Kidney epithelial cell (primary cell): Measurements from ENCODE around the gene STK36. TPM values are rescaled to one million over a fixed set of nuclear protein-coding genes. Genes with fewer than 3 reads are reported as not detected.

Experiments used
- DNase-seq: peaks from one replicate; pipeline ENCODE4 v3.0.0-alpha.2; 2010; ENCODE audit warnings: low read depth
- H3K27me3 ChIP-seq: 2 replicates; pipeline ENCODE4 v1.6.0; 2011; ENCODE audit warnings: low read length; ENCODE audit not compliant: control insufficient read depth, insufficient read depth
- H3K36me3 ChIP-seq: 2 replicates; pipeline ENCODE4 v1.5.1; 2011; ENCODE audit warnings: low read length; ENCODE audit not compliant: control insufficient read depth, insufficient read depth
- H3K4me3 ChIP-seq: 2 replicates; pipeline ENCODE4 v1.5.1; 2011; ENCODE audit warnings: low read depth, mild to moderate bottlenecking, control low read depth, low read length
- CTCF ChIP-seq: IDR thresholded peaks from 2 replicates; pipeline ENCODE4 v1.5.1; 2011; ENCODE audit warnings: mild to moderate bottlenecking, moderate library complexity, low read length, control low read depth, inconsistent platforms; ENCODE audit not compliant: insufficient read depth, poor library complexity, severe bottlenecking
- total RNA-seq: library from RNA; depleted of rRNA; stranded (reverse); fragments of >200 nt; gene quantifications from 2 replicates; pipeline ENCODE4 v1.2.3, GENCODE V29; 2015

The STK36 gene
- total RNA-seq, 1 donor from 2014 or later, result 49.3 TPM

- no peaks in the 10 kb centered on the region for H3K27me3 ChIP-seq
- TF ChIP-seq CTCF, result peak; percentile 26
- no peak for DNase-seq
These were observed 55.7 kb downstream of the STK36 start for GRCh38 chr2:218727502-218728165.

GRCh38 chr2:218729640-218730039 lies 57.8 kb downstream of the STK36 start:
- H3K27me3 ChIP-seq, result no peaks in the 10 kb centered on the region
- TF ChIP-seq CTCF, result no peak
- no peaks in the 10 kb centered on the region for H3K36me3 ChIP-seq

More at GRCh38 chr2:218727502-218728165, 55.7 kb downstream of the STK36 start:
- Histone ChIP-seq H3K36me3 (no peaks in the 10 kb centered on the region), H3K4me3 (no peak overlapping the region)

GRCh38 chr2:218732052-218732760 lies 60.3 kb downstream of the STK36 start:
- Histone ChIP-seq H3K27me3 (no peaks in the 10 kb centered on the region), H3K36me3 (no peaks in the 10 kb centered on the region), H3K4me3 (no peak overlapping the region)
- no peak for TF ChIP-seq CTCF
- DNase-seq, result no peak

More at GRCh38 chr2:218729640-218730039, 57.8 kb downstream of the STK36 start:
- no peak overlapping the region for H3K4me3 ChIP-seq
- no peak for DNase-seq

DNA sequence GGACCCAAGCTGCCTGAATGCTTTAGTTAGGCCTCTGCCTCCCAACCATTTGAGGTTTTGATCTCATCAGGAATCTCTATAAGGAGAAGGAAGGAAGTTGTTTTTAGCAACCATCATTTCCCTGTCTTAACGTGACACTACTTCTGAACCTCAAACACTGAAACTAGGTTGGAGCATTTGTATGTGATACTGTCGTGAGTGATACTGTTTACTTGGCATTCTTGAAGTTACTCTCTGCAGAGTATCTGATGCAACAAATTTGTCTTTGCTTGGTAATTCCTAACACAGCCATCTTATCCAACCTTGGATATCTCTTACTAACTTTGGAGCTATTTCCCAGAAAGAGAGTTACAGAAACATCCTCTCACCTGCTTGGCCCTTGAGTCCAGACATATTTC lies 60.9 kb downstream of the STK36 start:
- no peak for DNase-seq
- no peak for TF ChIP-seq CTCF

GRCh38 chr2:218733171-218734021 lies 61.5 kb downstream of the STK36 start:
- DNase-seq, result peak; percentile 62
- Histone ChIP-seq H3K36me3 (peaks cover 2% of the 10 kb centered on the region), H3K27me3 (no peaks in the 10 kb centered on the region), H3K4me3 (no peak overlapping the region)
- TF ChIP-seq CTCF, result no peak

More for the DNA sequence above, 60.9 kb downstream of the STK36 start:
- H3K27me3 ChIP-seq, result no peaks in the 10 kb centered on the region
- peaks cover 2% of the 10 kb centered on the region for H3K36me3 ChIP-seq
- no peak overlapping the region for H3K4me3 ChIP-seq
